G401.6 (cell line): Measurements from ENCODE around the gene ADH1C.

Source experiments
- FAIRE-seq: peaks from 2 replicates; lab custom pipeline; 2012; peaks lifted over from hg19 to GRCh38; lab: Jason Lieb, UNC

ADH1C gene

DNA sequence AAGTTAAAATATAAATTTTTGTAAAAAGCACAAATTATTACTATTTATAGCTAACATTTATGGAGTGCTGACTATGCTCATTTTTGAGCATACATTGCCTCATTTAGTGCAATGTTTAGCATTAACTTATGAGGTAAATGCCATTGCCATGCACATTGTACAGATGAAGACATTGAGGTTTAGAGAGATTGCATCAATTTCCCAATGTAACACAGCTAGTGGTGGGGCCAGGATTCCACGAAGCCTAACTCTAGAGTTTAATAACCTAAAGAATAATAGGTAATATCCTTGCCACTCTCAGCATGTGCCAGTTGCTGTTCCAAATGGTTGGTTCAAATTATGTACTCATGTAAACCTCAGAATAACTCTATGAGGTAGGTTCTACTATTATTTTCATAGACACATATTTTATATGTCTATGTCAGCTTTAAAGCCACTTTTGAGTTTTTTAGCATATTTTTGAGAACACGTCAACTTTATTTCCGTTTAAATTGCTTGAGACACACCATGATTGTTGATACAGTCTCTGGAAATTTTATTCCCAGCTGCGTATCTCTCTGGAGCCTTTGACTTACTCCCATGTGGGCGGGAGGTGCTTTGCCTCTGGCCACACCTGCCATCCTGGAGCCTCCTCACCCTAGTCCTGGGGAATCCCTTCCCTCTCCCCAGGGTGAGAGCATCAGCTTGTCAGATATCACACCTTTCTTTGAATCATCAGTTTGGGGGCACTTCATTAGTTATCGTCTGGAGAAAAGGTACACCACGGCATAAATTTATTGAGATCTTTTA is 51.0 kb downstream of the ADH1C start:
- FAIRE-seq = no peak

DNA sequence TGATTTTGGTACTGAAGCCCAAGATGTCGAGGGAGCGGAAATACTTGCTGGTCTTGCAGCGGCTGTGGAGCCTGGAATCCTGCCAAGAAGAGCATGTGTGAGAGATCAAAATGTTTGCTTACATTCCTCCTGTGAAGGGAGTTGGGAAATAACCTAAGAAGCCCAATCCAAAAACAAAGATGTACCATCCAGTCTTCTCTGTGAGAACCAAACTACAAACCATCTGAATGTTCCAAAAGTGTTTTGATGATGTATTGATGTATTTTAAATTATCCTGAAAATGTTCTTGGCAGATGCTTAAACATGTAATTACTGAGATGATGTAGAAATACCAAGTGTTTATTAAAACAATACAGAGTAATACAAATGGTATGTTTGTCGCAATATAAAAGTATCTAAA is 51.6 kb downstream of the ADH1C start:
- FAIRE-seq = no peak

DNA sequence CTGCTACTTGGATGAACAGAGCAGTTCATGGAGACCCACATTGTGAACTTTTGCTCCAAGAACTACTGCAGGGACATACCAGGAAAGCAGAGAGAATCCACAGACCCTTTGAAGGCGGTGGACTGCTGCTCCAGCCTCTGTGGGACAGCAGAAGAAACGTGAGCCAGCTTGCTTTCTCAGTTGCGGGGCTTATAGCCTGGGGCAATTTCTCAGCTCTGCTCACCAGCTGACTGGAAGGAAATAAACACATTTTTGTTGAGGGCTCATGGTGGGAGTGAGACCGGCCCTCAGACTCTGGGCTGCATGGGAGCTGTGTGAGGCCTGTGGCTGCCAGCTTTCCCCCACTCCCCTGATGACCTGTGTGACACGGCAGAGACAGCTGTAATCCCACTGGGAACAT is 59.2 kb downstream of the ADH1C start:
- FAIRE-seq = no peak

GRCh38 chr4:99290848-99291786 is 61.4 kb downstream of the ADH1C start, which contains the start of gene ADH1A:
ADH1A (minus strand) TSS chr4:99290985; CDS start chr4:99290914, 71 bp downstream.
- FAIRE-seq = no peak
